Frontal cortex (tissue), 4 donors: ENCODE data around the gene ZNF775. TPM values are rescaled to one million over a fixed set of nuclear protein-coding genes. Genes with fewer than 3 reads are reported as not detected.

ENCODE experiments used
- DNase-seq, 2 donors: peaks; one replicate each; pipeline ENCODE4 v3.0.0; 2012; ENCODE audit warnings: low spot score in 2 of 2
- FAIRE-seq: peaks from 2 replicates; lab custom pipeline; 2012; peaks lifted over from hg19 to GRCh38; lab: Jason Lieb, UNC
- total RNA-seq: library from RNA; depleted of rRNA; stranded (reverse); fragments of >200 nt; gene quantifications from one replicate; pipeline ENCODE4 v1.2.3, GENCODE V29; 2014
- donor health status: control.
- donor health status: control.
- donor health status: control.

ZNF775 gene
- total RNA-seq, 1 donor from 2014 or later, result 10.2 TPM

GRCh38 chr7:150367677-150368095 lies 11.4 kb upstream of the ZNF775 start:
- DNase-seq, result no peak
- FAIRE-seq, result no peak

- DNase-seq, result peak; percentile 91 to 96
- no peak for FAIRE-seq
These were observed 10.8 kb upstream of the ZNF775 start, which contains the start of gene REPIN1 for GRCh38 chr7:150368096-150368883. Gene REPIN1 (plus strand): TSS chr7:150368822. CDS start chr7:150369712, 890 bp downstream.

DNA sequence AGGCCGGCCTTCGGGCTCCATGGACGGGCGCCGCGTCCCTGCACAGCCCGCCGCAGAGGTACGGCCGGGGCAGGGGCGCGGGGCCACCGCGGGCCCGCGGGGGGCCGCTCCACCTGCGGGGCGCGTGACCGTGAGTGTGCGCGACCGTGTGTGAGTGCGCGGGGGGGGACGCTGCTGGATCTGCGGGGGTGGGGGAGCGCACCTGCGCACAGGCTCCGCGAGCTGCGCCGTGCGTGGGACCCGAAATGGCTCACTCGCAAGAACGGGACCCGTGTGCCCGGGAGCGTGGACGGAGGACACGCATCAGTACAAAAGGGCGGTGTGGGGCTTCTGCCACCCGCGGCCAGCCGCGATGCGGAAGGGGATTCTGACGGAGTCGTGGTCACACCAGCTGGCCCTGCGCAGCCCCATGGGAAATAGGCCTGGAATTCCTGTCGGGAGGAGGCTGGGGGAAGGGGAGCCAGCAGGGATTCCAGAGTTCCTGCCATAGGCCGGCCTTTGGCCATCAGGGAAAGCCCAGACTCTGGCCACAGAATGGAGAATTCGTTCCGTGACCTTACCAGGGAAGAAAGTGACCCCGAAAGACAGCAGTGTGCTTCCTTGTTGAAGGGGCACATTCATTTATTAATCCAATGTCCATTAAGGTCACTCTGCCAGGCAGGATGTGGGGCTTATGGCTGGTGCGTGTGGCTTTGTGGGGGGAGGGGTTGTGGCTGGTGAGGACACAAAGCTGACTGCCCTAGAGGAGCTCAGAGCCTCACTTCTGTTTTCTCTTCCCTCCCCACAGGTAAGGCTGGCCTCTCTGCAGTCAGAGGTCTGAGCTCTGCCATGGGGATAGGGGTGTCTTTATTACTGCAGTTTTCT lies 10.0 kb upstream of the ZNF775 start:
- DNase-seq, result peak; percentile 68 to 72
- no peak for FAIRE-seq

DNA sequence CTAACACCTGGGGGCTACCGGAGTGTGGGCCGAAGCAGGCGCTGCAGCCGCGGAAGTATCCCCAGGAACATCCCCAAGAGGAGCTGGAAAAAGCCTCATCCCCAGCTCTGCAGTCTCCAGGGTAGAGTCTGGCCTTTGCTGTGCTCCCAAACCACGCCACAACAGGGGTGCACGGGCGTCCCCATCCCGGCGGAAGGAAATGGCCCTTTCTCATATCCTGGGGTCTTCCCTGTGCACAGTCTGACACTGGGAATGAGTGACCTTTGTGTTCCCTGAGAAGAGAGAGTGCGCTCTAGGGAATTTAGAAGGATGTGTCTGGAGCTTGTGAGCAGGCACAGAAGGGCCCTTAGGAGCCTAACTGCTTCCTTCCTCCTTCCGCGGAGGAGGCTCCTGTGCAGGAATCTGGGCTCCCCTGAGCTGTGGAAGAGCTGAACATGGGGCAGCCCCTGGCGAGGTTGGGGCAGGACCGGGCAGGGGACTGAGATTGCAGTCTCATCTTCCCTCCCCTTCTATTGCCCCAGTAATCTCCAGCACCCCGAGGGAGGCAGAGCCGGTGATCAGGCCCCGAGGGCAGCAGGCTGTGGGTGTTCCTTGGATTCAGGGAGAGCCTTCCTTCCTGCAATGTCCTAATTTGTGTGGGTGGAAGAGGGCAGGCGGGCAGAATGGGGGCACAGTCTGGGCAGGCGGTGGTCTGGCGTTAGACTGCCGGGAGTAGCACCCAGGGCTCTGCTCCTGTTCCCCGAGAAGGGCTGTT lies 9.2 kb upstream of the ZNF775 start:
- FAIRE-seq (no peak), DNase-seq (no peak)

GRCh38 chr7:150370612-150371071 lies 8.5 kb upstream of the ZNF775 start:
- no peak for DNase-seq
- no peak for FAIRE-seq

- DNase-seq, result no peak
- FAIRE-seq, result no peak
These were observed 7.8 kb upstream of the ZNF775 start for GRCh38 chr7:150371131-150371995.

- DNase-seq (no peak), FAIRE-seq (no peak)
These were observed 7.2 kb upstream of the ZNF775 start for GRCh38 chr7:150371996-150372270.

DNA sequence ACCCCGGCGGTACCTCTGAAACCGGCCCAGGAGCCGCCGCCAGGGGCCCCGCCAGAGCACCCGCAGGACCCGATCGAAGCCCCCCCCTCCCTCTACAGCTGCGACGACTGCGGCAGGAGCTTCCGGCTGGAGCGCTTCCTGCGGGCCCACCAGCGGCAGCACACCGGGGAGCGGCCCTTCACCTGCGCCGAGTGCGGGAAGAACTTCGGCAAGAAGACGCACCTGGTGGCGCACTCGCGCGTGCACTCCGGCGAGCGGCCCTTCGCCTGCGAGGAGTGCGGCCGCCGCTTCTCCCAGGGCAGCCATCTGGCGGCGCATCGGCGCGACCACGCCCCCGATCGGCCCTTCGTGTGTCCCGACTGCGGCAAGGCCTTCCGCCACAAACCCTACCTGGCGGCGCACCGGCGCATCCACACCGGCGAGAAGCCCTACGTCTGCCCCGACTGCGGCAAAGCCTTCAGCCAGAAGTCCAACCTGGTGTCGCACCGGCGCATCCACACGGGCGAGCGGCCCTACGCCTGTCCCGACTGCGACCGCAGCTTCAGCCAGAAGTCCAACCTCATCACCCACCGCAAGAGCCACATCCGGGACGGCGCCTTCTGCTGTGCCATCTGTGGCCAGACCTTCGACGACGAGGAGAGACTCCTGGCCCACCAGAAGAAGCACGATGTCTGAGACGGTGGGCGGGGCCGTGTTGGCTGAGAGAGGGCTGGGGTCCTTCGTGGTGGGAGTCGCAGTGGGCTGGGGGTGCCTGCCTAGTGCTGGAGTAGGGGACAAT lies 6.7 kb upstream of the ZNF775 start:
- FAIRE-seq (no peak), DNase-seq (no peak)

- no peak for DNase-seq
- FAIRE-seq, result no peak
These were observed 5.9 kb upstream of the ZNF775 start for GRCh38 chr7:150373049-150373801.

DNA sequence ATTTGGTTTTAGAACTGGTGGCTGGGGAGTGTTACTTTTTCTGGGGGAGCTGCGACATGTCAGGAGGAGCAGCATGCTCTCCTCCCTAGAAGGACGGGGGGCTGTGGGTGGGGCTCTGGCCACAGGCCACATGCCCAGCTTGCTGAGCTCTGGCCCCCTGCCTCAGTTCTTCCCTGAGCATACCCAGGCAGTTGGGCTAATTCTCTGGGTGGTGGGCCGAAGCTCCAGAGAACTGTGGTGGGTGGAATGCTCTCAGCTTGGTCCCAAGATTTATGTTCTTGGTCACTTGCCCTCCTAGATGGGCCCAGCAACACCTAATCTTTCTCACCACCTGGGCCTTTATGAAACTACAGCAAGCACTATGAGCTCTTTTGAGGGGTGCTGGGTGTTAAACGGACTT lies 5.1 kb upstream of the ZNF775 start:
- FAIRE-seq (no peak), DNase-seq (no peak)

- FAIRE-seq, result no peak
- no peak for DNase-seq
These were observed 4.7 kb upstream of the ZNF775 start for GRCh38 chr7:150374472-150374871.

DNA sequence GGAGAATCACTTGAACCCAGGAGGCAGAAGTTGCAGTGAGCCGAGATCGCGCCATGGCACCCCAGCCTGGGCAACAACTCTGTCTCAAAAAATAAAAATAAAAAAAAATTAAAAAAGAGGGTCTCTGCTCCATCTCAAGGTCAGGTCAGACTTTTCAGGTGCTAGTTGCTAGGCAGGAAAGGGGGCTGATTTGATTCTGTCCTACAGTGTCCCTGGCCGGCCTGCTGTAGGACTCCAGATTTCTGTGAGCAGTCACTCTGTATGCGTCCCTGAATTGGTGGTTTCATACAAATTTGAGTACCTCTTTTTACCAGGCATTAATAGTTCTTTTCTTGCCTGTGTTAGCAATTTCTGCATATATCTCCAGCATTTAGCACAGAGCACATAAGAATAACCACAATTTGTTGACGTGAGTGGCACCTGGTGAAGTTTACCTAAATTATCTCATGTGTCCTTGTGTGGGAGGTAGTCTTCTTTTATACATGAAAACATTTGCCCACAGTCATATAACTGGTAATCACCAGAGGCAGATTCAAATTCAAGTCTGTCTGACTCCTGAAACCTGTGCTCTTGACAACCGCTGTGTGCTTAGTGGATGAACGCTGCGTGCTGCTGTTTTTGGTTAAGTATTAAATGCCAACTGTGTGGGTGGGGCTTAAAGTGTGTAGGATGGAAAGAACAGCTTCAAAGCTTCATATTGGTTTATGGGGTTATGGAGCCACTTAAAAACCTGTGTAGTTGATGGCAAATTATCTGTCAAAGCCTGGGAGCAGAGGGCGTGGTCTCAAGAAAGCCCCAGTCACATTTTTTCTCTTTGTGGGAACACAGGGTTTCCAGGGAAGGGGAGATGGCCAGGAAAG lies 3.2 kb upstream of the ZNF775 start:
- no peak for FAIRE-seq

DNA sequence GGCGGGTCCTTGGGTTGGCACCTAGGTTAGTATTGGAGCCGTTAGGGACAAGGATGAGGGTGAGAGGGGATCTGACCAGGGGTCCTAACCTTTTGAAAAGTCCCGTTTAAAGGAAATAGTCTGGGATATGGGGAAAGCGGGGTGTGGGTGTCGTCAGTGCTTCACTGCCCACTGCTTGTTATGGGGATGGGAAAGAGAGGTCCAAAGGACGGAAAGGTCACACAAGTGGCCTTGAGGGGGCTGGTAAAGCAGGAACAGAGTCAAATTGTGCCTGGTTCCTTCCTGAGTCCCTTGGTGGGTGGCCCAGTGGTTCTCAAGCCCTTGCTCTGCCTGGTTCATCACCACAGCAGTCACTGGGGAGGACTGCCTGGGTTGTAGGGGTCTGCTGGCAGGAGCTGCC lies 2.6 kb upstream of the ZNF775 start:
- DNase-seq (no peak), FAIRE-seq (no peak)

More for the DNA sequence above, 3.2 kb upstream of the ZNF775 start:
- no peak for DNase-seq

DNA sequence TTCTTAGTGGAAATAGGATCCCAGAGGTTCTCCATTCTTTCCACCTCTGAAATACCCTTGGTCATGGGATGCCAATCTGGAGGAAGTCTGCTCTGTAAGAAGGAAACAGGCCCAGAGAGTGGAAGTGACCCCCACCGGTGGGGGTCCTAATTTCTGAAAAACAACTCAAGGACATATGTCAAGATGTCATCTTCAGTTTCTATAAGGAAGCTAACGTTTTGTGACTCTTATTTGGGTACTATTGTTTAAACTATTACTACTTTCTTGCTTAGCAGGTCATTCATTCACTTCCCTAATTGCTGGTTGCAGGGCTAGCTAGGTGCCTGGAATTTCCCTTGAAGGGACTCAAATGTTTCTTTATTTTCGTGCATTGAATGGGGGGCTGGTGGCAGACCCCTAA lies 1.9 kb upstream of the ZNF775 start:
- DNase-seq (no peak), FAIRE-seq (no peak)

GRCh38 chr7:150377635-150378034 lies 1.5 kb upstream of the ZNF775 start:
- DNase-seq, result no peak
- no peak for FAIRE-seq

GRCh38 chr7:150378115-150378852 lies 846 bp upstream of the ZNF775 start:
- FAIRE-seq (no peak), DNase-seq (peak in 1 of 2 donors; percentile 54)
